ENCODE results near the gene PROB1. TPM values are rescaled to one million over a fixed set of nuclear protein-coding genes. Genes with fewer than 3 reads are reported as not detected.

Gene PROB1
- total and polyA plus RNA-seq, 2 of the 8 experiments (the other 6 are each of a cell fraction or from before 2014, with no cell fraction given): 0.89 to 3.1 TPM

- TF ChIP-seq, protein P1, sequence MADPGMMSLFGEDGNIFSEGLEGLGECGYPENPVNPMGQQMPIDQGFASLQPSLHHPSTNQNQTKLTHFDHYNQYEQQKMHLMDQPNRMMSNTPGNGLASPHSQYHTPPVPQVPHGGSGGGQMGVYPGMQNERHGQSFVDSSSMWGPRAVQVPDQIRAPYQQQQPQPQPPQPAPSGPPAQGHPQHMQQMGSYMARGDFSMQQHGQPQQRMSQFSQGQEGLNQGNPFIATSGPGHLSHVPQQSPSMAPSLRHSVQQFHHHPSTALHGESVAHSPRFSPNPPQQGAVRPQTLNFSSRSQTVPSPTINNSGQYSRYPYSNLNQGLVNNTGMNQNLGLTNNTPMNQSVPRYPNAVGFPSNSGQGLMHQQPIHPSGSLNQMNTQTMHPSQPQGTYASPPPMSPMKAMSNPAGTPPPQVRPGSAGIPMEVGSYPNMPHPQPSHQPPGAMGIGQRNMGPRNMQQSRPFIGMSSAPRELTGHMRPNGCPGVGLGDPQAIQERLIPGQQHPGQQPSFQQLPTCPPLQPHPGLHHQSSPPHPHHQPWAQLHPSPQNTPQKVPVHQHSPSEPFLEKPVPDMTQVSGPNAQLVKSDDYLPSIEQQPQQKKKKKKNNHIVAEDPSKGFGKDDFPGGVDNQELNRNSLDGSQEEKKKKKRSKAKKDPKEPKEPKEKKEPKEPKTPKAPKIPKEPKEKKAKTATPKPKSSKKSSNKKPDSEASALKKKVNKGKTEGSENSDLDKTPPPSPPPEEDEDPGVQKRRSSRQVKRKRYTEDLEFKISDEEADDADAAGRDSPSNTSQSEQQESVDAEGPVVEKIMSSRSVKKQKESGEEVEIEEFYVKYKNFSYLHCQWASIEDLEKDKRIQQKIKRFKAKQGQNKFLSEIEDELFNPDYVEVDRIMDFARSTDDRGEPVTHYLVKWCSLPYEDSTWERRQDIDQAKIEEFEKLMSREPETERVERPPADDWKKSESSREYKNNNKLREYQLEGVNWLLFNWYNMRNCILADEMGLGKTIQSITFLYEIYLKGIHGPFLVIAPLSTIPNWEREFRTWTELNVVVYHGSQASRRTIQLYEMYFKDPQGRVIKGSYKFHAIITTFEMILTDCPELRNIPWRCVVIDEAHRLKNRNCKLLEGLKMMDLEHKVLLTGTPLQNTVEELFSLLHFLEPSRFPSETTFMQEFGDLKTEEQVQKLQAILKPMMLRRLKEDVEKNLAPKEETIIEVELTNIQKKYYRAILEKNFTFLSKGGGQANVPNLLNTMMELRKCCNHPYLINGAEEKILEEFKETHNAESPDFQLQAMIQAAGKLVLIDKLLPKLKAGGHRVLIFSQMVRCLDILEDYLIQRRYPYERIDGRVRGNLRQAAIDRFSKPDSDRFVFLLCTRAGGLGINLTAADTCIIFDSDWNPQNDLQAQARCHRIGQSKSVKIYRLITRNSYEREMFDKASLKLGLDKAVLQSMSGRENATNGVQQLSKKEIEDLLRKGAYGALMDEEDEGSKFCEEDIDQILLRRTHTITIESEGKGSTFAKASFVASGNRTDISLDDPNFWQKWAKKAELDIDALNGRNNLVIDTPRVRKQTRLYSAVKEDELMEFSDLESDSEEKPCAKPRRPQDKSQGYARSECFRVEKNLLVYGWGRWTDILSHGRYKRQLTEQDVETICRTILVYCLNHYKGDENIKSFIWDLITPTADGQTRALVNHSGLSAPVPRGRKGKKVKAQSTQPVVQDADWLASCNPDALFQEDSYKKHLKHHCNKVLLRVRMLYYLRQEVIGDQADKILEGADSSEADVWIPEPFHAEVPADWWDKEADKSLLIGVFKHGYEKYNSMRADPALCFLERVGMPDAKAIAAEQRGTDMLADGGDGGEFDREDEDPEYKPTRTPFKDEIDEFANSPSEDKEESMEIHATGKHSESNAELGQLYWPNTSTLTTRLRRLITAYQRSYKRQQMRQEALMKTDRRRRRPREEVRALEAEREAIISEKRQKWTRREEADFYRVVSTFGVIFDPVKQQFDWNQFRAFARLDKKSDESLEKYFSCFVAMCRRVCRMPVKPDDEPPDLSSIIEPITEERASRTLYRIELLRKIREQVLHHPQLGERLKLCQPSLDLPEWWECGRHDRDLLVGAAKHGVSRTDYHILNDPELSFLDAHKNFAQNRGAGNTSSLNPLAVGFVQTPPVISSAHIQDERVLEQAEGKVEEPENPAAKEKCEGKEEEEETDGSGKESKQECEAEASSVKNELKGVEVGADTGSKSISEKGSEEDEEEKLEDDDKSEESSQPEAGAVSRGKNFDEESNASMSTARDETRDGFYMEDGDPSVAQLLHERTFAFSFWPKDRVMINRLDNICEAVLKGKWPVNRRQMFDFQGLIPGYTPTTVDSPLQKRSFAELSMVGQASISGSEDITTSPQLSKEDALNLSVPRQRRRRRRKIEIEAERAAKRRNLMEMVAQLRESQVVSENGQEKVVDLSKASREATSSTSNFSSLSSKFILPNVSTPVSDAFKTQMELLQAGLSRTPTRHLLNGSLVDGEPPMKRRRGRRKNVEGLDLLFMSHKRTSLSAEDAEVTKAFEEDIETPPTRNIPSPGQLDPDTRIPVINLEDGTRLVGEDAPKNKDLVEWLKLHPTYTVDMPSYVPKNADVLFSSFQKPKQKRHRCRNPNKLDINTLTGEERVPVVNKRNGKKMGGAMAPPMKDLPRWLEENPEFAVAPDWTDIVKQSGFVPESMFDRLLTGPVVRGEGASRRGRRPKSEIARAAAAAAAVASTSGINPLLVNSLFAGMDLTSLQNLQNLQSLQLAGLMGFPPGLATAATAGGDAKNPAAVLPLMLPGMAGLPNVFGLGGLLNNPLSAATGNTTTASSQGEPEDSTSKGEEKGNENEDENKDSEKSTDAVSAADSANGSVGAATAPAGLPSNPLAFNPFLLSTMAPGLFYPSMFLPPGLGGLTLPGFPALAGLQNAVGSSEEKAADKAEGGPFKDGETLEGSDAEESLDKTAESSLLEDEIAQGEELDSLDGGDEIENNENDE (IDR thresholded peaks at IDR 0.05; ENCODE audit: insufficient replicate concordance, low read length): no peak
- no peak for TF ChIP-seq YY1 (IDR thresholded peaks at IDR 0.05; ENCODE audit: low read depth, low read length)
- TF ChIP-seq CBX8 (IDR thresholded peaks at IDR 0.05; ENCODE audit: borderline replicate concordance, low read depth, low read length): no peak
- no peak for TF ChIP-seq EP300 (IDR thresholded peaks at IDR 0.05; ENCODE audit: borderline replicate concordance in 1 of 2, low read depth in 2 of 2, low read length in 2 of 2)
- TF ChIP-seq CTBP2 (IDR thresholded peaks at IDR 0.05; ENCODE audit: borderline replicate concordance, insufficient read depth, insufficient read length, low read length): no peak
- no peak for TF ChIP-seq HDAC6 (IDR thresholded peaks at IDR 0.05; ENCODE audit: low read depth, low read length)
- TF ChIP-seq POU5F1 (IDR thresholded peaks at IDR 0.05; ENCODE audit: low read depth, low read length): no peak
- TF ChIP-seq TAF7 (optimal IDR thresholded peaks at IDR 0.05; ENCODE audit: borderline replicate concordance, low read depth, low read length): no peak
- no peak for TF ChIP-seq KDM4A (IDR thresholded peaks at IDR 0.05; ENCODE audit: low read depth, low read length, severe bottlenecking)
- TF ChIP-seq SIN3A (conservative IDR thresholded peaks at IDR 0.05 in 1 of 2, IDR thresholded peaks at IDR 0.05 in 1 of 2; ENCODE audit: low read depth in 1 of 2, low read length in 2 of 2): no peak
- no peak for TF ChIP-seq TCF12 (IDR thresholded peaks at IDR 0.05; ENCODE audit: low read depth, low read length)
Measured at GRCh38 chr5:139417214-139417613, 22.3 kb upstream of the PROB1 start (continued).
